HepG2 (cell line): ENCODE results near the gene DNAJC9. TPM values are rescaled to one million over a fixed set of nuclear protein-coding genes. Genes with fewer than 3 reads are reported as not detected.

Experiments
- ATF1 ChIP-seq: IDR thresholded peaks from 2 replicates; pipeline ENCODE4 v1.6.1; 2016; ENCODE audit warnings: mild to moderate bottlenecking, control low read depth
- CAMTA2 ChIP-seq: sonication (generic); formaldehyde crosslinking; IDR thresholded peaks from 2 replicates; pipeline ENCODE4 v1.4.0; 2020; ENCODE audit warnings: mild to moderate bottlenecking, missing genetic modification reagents, borderline replicate concordance
- FOSL2 ChIP-seq: sonication (generic); formaldehyde crosslinking; IDR thresholded peaks from 2 replicates; pipeline ENCODE4 v1.4.0; 2020; ENCODE audit warnings: missing genetic modification reagents
- GLMP ChIP-seq: sonication (generic); formaldehyde crosslinking; IDR thresholded peaks from 2 replicates; pipeline ENCODE4 v1.9.0; 2021; ENCODE audit warnings: missing genetic modification reagents, mild to moderate bottlenecking, borderline replicate concordance
- HOXD1 ChIP-seq: sonication (generic); formaldehyde crosslinking; IDR thresholded peaks from 2 replicates; pipeline ENCODE4 v1.5.0; 2020; ENCODE audit warnings: missing genetic modification reagents
- MBNL3 ChIP-seq: fragments of 250-450 bp; sonication (Bioruptor Pico); conservative IDR thresholded peaks from 2 replicates; pipeline ENCODE4 v1.8.0; 2022; ENCODE audit warnings: mild to moderate bottlenecking, inconsistent platforms
- MEIS1 ChIP-seq: sonication (generic); formaldehyde crosslinking; IDR thresholded peaks from 2 replicates; pipeline ENCODE4 v1.9.0; 2021; ENCODE audit warnings: mild to moderate bottlenecking, missing genetic modification reagents, moderate library complexity, borderline replicate concordance
- YEATS2 ChIP-seq: sonication (generic); formaldehyde crosslinking; IDR thresholded peaks from 2 replicates; pipeline ENCODE4 v1.4.0; 2020; ENCODE audit warnings: missing genetic modification reagents, borderline replicate concordance
- ZFYVE20 ChIP-seq: sonication (generic); formaldehyde crosslinking; IDR thresholded peaks from 2 replicates; pipeline ENCODE4 v1.8.0; 2023; ENCODE audit warnings: low read depth, mild to moderate bottlenecking, moderate library complexity, missing genetic modification reagents, borderline replicate concordance
- ZNF562 ChIP-seq: sonication (generic); formaldehyde crosslinking; IDR thresholded peaks from 2 replicates; pipeline ENCODE4 v1.8.0; 2022; ENCODE audit warnings: missing genetic modification reagents, borderline replicate concordance
- ZNF615 ChIP-seq: sonication (generic); formaldehyde crosslinking; IDR thresholded peaks from 2 replicates; pipeline ENCODE4 v1.5.0; 2020; ENCODE audit warnings: mild to moderate bottlenecking, missing genetic modification reagents, borderline replicate concordance
- ZNF644 ChIP-seq: IDR thresholded peaks from 2 replicates; pipeline ENCODE4 v1.6.1; 2016; ENCODE audit warnings: low read depth
- ZNF646 ChIP-seq: sonication (generic); formaldehyde crosslinking; IDR thresholded peaks from 2 replicates; pipeline ENCODE4 v1.9.0; 2021; ENCODE audit warnings: mild to moderate bottlenecking, missing genetic modification reagents
- ZNF747 ChIP-seq: sonication (generic); formaldehyde crosslinking; IDR thresholded peaks from 2 replicates; pipeline ENCODE4 v1.8.1; 2023; ENCODE audit warnings: missing genetic modification reagents, mild to moderate bottlenecking, borderline replicate concordance
- ZNF878 ChIP-seq: sonication (generic); formaldehyde crosslinking; IDR thresholded peaks from 2 replicates; pipeline ENCODE4 v1.8.1; 2023; ENCODE audit warnings: mild to moderate bottlenecking, missing genetic modification reagents, moderate library complexity
- polyA plus RNA-seq, 8 experiments: library from polyadenylated mRNA; depleted of rRNA in 3 of 8; stranded (reverse) in 7 of 8; unstranded in 1 of 8; fragments of >200 nt; fragmentation: Illumina TruSeq in 4 of 8; extraction: Trizol in 4 of 8; gene quantifications; 2 replicates each; pipeline versions ENCODE4 v1.2.1 to v1.2.3, GENCODE V29; 2011 to 2016; ENCODE audit warnings: low read depth in 4 of 8, missing spikeins in 1 of 8, mixed read lengths in 1 of 8; ENCODE audit not compliant: insufficient read depth in 1 of 8
- total RNA-seq, 5 experiments: library from RNA; depleted of rRNA; stranded (reverse); fragments of >200 nt; fragmentation: Illumina TruSeq; extraction: Trizol; gene quantifications; 2 replicates each; pipeline ENCODE4 v1.2.3, GENCODE V29; 2016; ENCODE audit warnings: low read depth in 1 of 5
- TF ChIP-seq, protein P1 (sequence below), 2 experiments: sonication (generic) in 1 of 2; formaldehyde crosslinking in 1 of 2; IDR thresholded peaks; 2 replicates each; pipeline versions ENCODE4 v1.4.0 to v1.6.1; 2016 to 2020; ENCODE audit warnings: borderline replicate concordance in 1 of 2, low read depth in 1 of 2, mild to moderate bottlenecking in 1 of 2, missing genetic modification reagents in 1 of 2

Gene DNAJC9
- total and polyA plus RNA-seq, 2 of the 13 experiments (the other 11 are each of a cell fraction or from before 2014, with no cell fraction given) = 15.9 to 60.3 TPM

DNA sequence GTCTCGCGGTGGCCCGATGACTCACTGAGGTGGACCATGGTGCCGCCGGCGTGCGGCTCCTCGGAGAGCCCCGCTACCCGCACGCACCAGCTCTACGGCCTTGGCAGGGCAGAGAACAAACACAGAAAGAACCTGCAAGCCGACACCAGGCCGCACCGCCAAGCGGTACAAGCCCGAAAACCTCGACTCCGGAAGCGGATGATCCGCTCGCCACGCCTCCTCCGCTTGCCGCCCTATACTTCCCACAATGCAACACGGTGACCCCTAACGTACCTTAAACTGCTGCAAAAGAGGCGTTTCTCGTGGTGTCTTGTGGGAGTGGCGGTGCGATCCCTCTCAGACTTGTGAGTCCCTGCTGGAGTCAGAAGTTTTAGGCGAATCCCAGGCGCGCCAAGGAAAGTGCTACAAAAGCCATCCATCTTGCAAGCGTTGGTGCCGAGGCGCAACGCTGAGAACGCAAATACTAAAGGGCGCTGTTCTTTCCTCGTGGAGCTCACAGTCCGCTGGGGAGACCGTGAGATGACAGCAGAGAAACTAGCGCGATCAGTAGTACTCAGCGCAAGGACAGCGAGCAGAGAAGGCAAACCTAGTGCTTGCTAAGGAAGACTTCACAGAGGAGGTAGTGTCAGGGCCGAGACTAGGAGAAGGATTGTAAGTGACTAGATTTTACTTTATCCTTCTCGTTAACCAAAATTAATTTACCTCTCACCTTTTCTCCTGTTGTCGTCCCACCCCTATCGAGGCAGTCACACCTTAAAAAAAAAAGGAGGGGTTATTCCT, 5.6 kb upstream of the DNAJC9 start, which contains the start of gene MRPS16 (continued):
- peak; percentile 80; the same call in 1 of the 2 replicates for TF ChIP-seq ZNF878
- TF ChIP-seq HOXD1 (CRISPR knock-in tag) = no peak
- TF ChIP-seq ZNF615 (CRISPR knock-in tag) = no peak
- TF ChIP-seq, protein P1, sequence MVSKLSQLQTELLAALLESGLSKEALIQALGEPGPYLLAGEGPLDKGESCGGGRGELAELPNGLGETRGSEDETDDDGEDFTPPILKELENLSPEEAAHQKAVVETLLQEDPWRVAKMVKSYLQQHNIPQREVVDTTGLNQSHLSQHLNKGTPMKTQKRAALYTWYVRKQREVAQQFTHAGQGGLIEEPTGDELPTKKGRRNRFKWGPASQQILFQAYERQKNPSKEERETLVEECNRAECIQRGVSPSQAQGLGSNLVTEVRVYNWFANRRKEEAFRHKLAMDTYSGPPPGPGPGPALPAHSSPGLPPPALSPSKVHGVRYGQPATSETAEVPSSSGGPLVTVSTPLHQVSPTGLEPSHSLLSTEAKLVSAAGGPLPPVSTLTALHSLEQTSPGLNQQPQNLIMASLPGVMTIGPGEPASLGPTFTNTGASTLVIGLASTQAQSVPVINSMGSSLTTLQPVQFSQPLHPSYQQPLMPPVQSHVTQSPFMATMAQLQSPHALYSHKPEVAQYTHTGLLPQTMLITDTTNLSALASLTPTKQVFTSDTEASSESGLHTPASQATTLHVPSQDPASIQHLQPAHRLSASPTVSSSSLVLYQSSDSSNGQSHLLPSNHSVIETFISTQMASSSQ (IDR thresholded peaks at IDR 0.05; ENCODE audit: low read depth) = 0 out of 2 replicates have a peak, but pooled peaks have one; percentile 28
- TF ChIP-seq, protein P1 (CRISPR knock-in tag; IDR thresholded peaks at IDR 0.05; ENCODE audit: borderline replicate concordance) = peak; percentile 76; the same call in 1 of the 2 replicates
- TF ChIP-seq MEIS1 (CRISPR knock-in tag) = 0 out of 2 replicates have a peak, but pooled peaks have one; percentile 28
- TF ChIP-seq ZNF562 (CRISPR knock-in tag) = no peak
- TF ChIP-seq MBNL3 = no peak
- no peak for TF ChIP-seq ZNF747
- peak; percentile 50; the same call in 1 of the 2 replicates for TF ChIP-seq ZNF646 (CRISPR knock-in tag)
- TF ChIP-seq ZNF644 = no peak
- TF ChIP-seq ATF1 (CRISPR knock-in tag) = peak; percentile 77
- TF ChIP-seq CAMTA2 (CRISPR knock-in tag) = no peak
- TF ChIP-seq FOSL2 (CRISPR knock-in tag) = peak; percentile 86
- no peak for TF ChIP-seq GLMP (CRISPR knock-in tag)
- no peak for TF ChIP-seq ZFYVE20 (CRISPR knock-in tag)
- TF ChIP-seq YEATS2 = peak; percentile 97
